ENCODE measurements around the gene NRTN. TPM values are rescaled to one million over a fixed set of nuclear protein-coding genes. Genes with fewer than 3 reads are reported as not detected.

NRTN gene
- polyA plus RNA-seq, 1 experiment = 0.22 TPM

DNA sequence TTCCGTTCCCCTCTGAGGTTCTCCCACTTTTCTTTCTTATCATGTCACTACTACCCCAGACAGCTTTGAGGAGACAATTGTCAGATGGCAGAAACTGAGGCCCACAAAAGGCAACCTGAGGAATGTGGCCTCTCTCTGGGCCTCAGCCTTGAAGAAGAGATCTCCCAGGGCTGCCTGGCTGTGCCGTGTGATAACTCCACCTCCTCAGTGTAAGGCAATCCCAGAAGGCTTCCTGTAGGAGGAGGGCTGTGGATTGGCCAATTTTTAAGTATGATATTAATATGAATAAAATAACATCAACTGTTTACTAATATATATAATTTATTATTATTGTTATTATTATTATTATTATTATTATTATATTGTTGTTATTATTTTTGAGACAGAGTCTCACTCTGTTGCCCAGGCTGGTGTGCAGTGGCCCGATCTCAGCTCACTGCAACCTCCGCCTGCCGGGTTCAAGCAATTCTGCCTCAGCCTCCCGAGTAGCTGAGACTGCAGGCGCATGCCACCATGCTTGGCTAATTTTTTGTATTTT is 9.4 kb upstream of the NRTN start:
- Histone ChIP-seq H3K36me3 (ENCODE audit: control insufficient read depth, insufficient read depth, low read length) (no peaks in the 10 kb centered on the region), H3K4me3 (ENCODE audit: low read depth, low read length) (no peak overlapping the region), H3K27me3 (ENCODE audit: control insufficient read depth, insufficient read depth, low read length) (no peaks in the 10 kb centered on the region)
- POLR2A ChIA-PET = no interaction called here
- CTCF ChIA-PET = interaction anchor here (0.7 to 8.1 kb wide), 10 partner anchors 8 to 313 kb away, joined by 3 to 57 read pairs (median 4); partner anchors contain the start of gene NRTN
- no peak for TF ChIP-seq CTCF (IDR thresholded peaks at IDR 0.05; ENCODE audit: insufficient read depth, low read depth, low read length)
- DNase-seq (ENCODE audit: low read depth) = no peak

GRCh38 chr19:5798244-5798643 is 6.6 kb upstream of the NRTN start:
- DNase-seq (ENCODE audit: low read depth) = no peak
- no peak for TF ChIP-seq CTCF (IDR thresholded peaks at IDR 0.05; ENCODE audit: insufficient read depth, low read depth, low read length)
- H3K4me3 ChIP-seq (ENCODE audit: low read depth, low read length) = no peak overlapping the region
- peaks cover 3% of the 10 kb centered on the region; the same call in 1 of the 2 replicates for H3K27me3 ChIP-seq (ENCODE audit: control insufficient read depth, insufficient read depth, low read length)
- ChIA-PET CTCF (no interaction called here), POLR2A (no interaction called here)
- H3K36me3 ChIP-seq (ENCODE audit: control insufficient read depth, insufficient read depth, low read length) = no peaks in the 10 kb centered on the region

- Histone ChIP-seq H3K36me3 (ENCODE audit: control insufficient read depth, insufficient read depth, low read length) (no peaks in the 10 kb centered on the region), H3K27me3 (ENCODE audit: control insufficient read depth, insufficient read depth, low read length) (peaks cover 6% of the 10 kb centered on the region), H3K4me3 (ENCODE audit: low read depth, low read length) (no peak overlapping the region)
- DNase-seq (ENCODE audit: low read depth) = no peak
- no peak for TF ChIP-seq CTCF (IDR thresholded peaks at IDR 0.05; ENCODE audit: insufficient read depth, low read depth, low read length)
- ChIA-PET CTCF (interaction anchor here (1.1 kb wide), 1 partner anchor 188 kb away, joined by 3 read pairs; no protein-coding TSS in a partner anchor), POLR2A (no interaction called here)
These were observed 5.3 kb upstream of the NRTN start for GRCh38 chr19:5799247-5800241.

DNA sequence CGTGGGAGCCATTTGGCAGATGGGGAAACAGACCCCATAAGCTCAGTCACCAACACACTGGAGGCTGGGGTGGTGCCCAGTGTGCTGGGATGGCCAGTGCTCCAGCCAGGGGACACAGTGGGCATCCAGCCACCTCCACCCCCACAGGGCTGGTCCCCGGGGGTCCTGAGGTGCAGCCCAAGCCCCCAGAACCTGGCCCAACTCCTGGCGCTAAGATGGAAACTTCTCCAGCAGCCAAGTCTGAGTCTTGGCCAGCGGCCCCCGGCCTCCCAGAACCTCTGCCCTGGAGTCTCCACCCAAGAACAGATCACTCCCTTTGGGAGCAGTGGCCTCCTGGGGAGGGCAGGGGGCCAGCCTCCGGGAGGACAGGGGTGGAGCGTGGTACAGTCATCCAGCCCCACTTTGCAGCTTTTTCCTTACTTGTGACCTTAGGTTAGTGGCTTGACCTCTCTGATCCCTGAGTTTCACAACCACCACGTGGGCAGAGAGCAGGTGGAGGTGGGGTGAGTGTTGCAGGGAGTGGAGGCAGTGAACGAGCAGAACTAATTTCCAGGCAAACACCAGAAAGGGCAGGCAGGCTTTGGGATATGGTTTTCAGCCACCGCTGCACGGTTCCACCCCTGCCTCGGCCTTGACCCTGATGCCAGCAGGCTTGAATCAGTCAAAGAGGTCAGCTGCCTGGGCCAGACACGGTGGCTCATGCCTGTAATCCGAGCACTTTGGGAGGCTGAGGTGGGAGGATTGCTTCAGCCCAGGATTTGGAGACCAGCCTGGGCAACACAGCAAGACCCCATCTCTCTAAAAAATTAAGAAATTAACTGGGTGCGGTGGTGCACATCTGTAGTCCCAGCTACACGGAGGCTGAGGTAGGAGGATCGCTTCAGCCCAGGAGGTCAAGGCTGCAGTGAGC is 4.3 kb upstream of the NRTN start:
- CTCF ChIA-PET = interaction anchor here (1.1 to 1.5 kb wide), 3 partner anchors 7 to 187 kb away, joined by 3 to 4 read pairs (median 3); no protein-coding TSS in a partner anchor
- DNase-seq (ENCODE audit: low read depth) = no peak
- POLR2A ChIA-PET = no interaction called here
- peaks cover 8% of the 10 kb centered on the region for H3K27me3 ChIP-seq (ENCODE audit: control insufficient read depth, insufficient read depth, low read length)
- TF ChIP-seq CTCF (IDR thresholded peaks at IDR 0.05; ENCODE audit: insufficient read depth, low read depth, low read length) = no peak
- no peak overlapping the region for H3K4me3 ChIP-seq (ENCODE audit: low read depth, low read length)
- H3K36me3 ChIP-seq (ENCODE audit: control insufficient read depth, insufficient read depth, low read length) = no peaks in the 10 kb centered on the region

Measured in BJ (cell line).